Nephron progenitor cell (in vitro differentiated cells): ENCODE data around the gene GNAZ.

ENCODE experiments used
- DNase-seq: peaks from one replicate; pipeline ENCODE4 v3.0.0; 2021
- H3K27ac Mint-ChIP-seq: 2 replicates; pipeline ENCODE4 v1.8.0; 2021; ENCODE audit warnings: mild to moderate bottlenecking, moderate library complexity, mixed read lengths
- H3K27me3 Mint-ChIP-seq: 2 replicates; pipeline ENCODE4 v1.8.0; 2021; ENCODE audit warnings: mild to moderate bottlenecking, low read depth, mixed read lengths; ENCODE audit not compliant: poor library complexity
- H3K36me3 Mint-ChIP-seq: 2 replicates; pipeline ENCODE4 v1.8.0; 2021; ENCODE audit warnings: low read depth, mixed read lengths
- H3K4me1 Mint-ChIP-seq: 2 replicates; pipeline ENCODE4 v1.8.0; 2021; ENCODE audit warnings: mixed read lengths
- H3K4me3 Mint-ChIP-seq: 2 replicates; pipeline ENCODE4 v1.8.0; 2021; ENCODE audit warnings: mild to moderate bottlenecking, moderate library complexity, mixed read lengths
- H3K9me3 Mint-ChIP-seq: 2 replicates; pipeline ENCODE4 v1.8.0; 2021; ENCODE audit warnings: mild to moderate bottlenecking, moderate library complexity, mixed read lengths
- TF ChIP-seq, protein P1 (sequence below): fragments of 200-600 bp; sonication (generic); IDR thresholded peaks from 2 replicates; pipeline ENCODE4 v1.5.0; 2021; ENCODE audit warnings: antibody characterized with exemption

Gene GNAZ

DNA sequence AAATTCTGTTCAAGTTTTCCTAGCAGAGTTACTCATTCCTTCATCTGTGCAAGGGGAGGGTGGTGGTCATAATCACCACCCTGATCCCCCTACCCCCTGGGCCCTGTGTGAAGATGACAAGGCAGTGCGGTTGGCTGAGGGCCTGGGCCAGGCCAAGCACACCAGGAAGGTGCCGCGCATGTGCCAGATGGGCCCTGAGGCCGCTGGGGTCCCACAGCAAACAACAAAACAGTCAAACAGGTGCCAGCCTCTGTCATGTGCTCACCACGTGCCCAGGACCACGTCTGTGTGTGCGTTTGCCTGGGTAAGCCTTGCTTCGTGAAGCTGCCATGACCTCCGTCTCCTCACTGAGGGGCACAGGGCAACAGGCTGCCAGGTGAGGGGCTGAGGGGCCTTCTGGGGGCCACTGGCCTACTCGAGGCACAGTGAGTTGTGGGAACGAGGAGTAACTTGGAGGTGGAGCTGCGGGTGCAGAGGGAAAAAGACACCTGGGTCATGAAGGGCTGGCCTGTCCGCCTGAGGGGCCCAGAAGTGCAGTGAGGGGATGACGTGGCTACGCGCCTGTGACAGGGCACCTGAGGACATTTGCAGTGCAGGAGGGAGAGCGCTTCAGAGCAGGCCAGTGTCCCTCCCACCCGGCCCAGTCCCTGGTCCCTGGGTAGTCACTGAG is 45.6 kb downstream of the GNAZ start:
- TF ChIP-seq, protein P1, sequence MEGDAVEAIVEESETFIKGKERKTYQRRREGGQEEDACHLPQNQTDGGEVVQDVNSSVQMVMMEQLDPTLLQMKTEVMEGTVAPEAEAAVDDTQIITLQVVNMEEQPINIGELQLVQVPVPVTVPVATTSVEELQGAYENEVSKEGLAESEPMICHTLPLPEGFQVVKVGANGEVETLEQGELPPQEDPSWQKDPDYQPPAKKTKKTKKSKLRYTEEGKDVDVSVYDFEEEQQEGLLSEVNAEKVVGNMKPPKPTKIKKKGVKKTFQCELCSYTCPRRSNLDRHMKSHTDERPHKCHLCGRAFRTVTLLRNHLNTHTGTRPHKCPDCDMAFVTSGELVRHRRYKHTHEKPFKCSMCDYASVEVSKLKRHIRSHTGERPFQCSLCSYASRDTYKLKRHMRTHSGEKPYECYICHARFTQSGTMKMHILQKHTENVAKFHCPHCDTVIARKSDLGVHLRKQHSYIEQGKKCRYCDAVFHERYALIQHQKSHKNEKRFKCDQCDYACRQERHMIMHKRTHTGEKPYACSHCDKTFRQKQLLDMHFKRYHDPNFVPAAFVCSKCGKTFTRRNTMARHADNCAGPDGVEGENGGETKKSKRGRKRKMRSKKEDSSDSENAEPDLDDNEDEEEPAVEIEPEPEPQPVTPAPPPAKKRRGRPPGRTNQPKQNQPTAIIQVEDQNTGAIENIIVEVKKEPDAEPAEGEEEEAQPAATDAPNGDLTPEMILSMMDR, result no peak
- Mint-ChIP-seq H3K36me3 (no peaks in the 10 kb centered on the region), H3K27ac (no peak overlapping the region), H3K27me3 (peaks cover 8% of the 10 kb centered on the region), H3K4me1 (peaks cover 3% of the 10 kb centered on the region), H3K4me3 (no peak overlapping the region), H3K9me3 (no peaks in the 10 kb centered on the region)
- no peak for DNase-seq

- H3K9me3 Mint-ChIP-seq, result no peaks in the 10 kb centered on the region
- no peaks in the 10 kb centered on the region for H3K4me1 Mint-ChIP-seq
- no peak overlapping the region for H3K27ac Mint-ChIP-seq
- peaks cover 8% of the 10 kb centered on the region for H3K27me3 Mint-ChIP-seq
- TF ChIP-seq, protein P1, result no peak
- no peaks in the 10 kb centered on the region for H3K36me3 Mint-ChIP-seq
- no peak overlapping the region for H3K4me3 Mint-ChIP-seq
- DNase-seq, result no peak
These were observed 46.4 kb downstream of the GNAZ start for GRCh38 chr22:23116506-23117263.

DNA sequence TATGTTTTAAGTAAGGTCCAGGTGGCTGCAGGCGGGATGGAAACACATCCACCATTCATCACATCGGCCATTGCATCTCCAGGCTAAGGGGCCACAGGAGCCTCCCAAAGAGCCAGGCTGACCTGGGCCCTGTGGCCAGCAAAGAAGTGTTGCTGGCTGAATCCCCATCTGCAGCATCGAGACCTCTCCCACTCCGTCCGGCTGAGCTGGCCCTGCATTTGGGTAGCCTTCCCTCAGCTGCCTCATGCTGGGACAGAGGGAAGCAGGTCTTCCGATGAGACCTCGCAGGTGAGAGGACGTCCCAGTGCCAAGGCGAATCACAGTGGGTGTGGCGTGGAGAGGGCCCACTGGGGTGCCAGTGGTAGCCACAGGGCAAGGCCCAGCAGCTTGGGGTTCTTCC is 47.0 kb downstream of the GNAZ start:
- no peak overlapping the region for H3K4me3 Mint-ChIP-seq
- no peaks in the 10 kb centered on the region for H3K4me1 Mint-ChIP-seq
- TF ChIP-seq, protein P1, result no peak
- no peaks in the 10 kb centered on the region for H3K9me3 Mint-ChIP-seq
- H3K27me3 Mint-ChIP-seq, result peaks cover 8% of the 10 kb centered on the region
- no peaks in the 10 kb centered on the region for H3K36me3 Mint-ChIP-seq
- no peak overlapping the region for H3K27ac Mint-ChIP-seq
- no peak for DNase-seq

DNA sequence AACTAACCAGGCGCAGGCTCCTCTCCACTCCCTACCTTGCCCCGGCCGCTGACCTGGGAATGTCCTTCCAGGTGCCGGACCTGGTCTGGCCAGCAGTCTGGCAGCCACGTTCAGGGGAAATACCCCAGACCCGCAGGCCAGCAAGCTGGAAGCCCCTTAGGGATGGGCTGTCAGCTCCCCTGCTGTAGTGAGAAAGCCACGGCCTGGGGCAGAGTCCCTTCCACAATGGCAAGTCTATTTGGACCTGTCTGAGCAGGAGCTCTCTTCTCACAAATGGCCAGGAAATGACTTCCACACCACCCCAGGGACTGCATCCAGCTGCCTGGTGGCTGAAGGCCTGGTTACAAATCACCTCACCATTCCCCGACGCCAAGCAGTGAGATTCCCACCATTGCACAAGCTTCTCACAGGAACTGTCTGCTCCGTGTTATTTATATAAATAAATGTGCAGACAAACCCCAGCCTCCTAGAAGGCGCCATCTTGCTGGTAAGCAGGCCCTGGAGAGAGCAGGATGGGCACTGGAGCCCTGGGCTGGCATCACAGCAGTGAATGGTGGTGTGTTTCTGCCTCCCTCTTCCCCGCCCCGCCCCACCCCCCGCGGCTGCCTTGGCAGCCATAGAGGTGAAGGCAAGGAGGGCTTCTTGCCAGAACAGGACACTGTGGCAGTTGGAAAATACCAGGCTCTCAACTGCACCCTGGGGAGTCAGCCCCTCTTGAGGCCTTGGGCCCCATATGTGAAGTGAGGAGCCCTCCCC is 47.8 kb downstream of the GNAZ start:
- no peaks in the 10 kb centered on the region for H3K36me3 Mint-ChIP-seq
- DNase-seq, result no peak
- H3K27me3 Mint-ChIP-seq, result peaks cover 8% of the 10 kb centered on the region
- H3K9me3 Mint-ChIP-seq, result no peaks in the 10 kb centered on the region
- no peak overlapping the region for H3K27ac Mint-ChIP-seq
- no peak overlapping the region for H3K4me3 Mint-ChIP-seq
- TF ChIP-seq, protein P1, result no peak
- no peaks in the 10 kb centered on the region for H3K4me1 Mint-ChIP-seq

DNA sequence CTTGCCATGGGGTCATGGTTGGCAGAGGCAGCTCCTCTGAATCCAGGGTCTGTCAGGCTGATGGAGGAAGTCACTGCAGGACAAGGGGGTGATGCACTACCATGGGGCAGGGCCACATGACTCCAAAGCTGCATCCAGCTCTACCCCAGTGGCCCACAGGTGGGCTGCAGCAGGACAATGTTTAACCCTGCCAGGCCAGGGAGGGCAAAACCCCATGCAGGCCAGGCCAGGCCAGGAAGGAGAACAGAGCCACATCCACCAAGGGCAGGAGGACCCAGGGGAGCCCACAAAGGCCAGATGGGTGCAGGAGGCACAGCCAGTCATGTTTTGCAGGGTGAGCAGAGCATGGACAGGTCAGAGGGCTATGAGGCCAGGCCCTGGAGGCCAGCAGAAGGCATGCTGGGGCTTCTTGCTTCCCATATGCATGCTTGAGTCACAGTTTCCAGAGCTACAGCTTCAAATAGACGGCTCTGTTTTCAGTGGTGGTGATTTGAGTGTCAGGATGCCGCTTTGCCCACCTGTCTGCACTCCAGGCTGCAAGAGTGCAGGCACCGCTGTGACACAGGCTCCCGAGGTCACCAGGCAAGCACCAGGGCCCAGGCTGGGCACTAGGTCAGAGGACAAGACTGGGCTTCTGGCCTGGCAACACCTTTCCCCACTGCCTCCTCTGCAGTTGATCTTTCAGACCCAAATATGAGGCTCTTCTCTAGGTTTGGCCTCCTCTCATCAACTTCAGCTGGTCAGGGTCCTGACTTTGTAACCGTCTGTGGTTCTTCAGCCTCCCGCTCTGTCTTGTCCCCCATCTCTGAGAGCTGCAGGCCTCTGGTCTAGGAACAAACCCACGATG is 48.6 kb downstream of the GNAZ start:
- Mint-ChIP-seq H3K9me3 (no peaks in the 10 kb centered on the region), H3K27me3 (peaks cover 8% of the 10 kb centered on the region), H3K4me1 (no peaks in the 10 kb centered on the region), H3K36me3 (no peaks in the 10 kb centered on the region), H3K4me3 (no peak overlapping the region), H3K27ac (no peak overlapping the region)
- TF ChIP-seq, protein P1, result no peak
- no peak for DNase-seq
